Naive thymus-derived CD4-positive, alpha-beta T cell (primary cell): ENCODE results near the gene LRP2. TPM values are rescaled to one million over a fixed set of nuclear protein-coding genes. Genes with fewer than 3 reads are reported as not detected.
"Not testable (repeated sequence)": the region's sequence is repeated elsewhere in the genome, so short reads cannot be mapped to it uniquely, and the experiment has no call there.

Experiments
- ATAC-seq: fragments of 150-1000 bp; cut with Tn5 transposase; 2 replicates; pipeline ENCODE4 v1.10.0; 2021; ENCODE audit warnings: mild to moderate bottlenecking, moderate library complexity
- CTCF ChIA-PET: fragments of 350-600 bp; sonication (Branson Sonifier 250); formaldehyde crosslinking; loops from one replicate; lab custom pipeline; 2021; ENCODE audit warnings: antibody characterized with exemption; lab: Charles Lee
- POLR2A ChIA-PET: fragments of 350-600 bp; sonication (Branson Sonifier 250); formaldehyde crosslinking; loops from one replicate; lab custom pipeline; 2021; ENCODE audit warnings: antibody characterized with exemption, inconsistent platforms; lab: Charles Lee
- DNase-seq, 9 donors: peaks; one replicate each; pipeline versions ENCODE4 v3.0.0 to v3.0.0-alpha.2; 2020 to 2022; ENCODE audit warnings: mixed read lengths in 1 of 9
- H3K27ac ChIP-seq: one replicate; pipeline ENCODE4 v1.7.0; 2013; ENCODE audit warnings: mild to moderate bottlenecking, low read depth, low read length, moderate library complexity
- H3K27me3 ChIP-seq, 2 donors: one replicate each; pipeline ENCODE4 v1.7.0; 2013; ENCODE audit warnings: low read length in 2 of 2, mild to moderate bottlenecking in 2 of 2, moderate library complexity in 2 of 2; ENCODE audit not compliant: control insufficient read depth in 2 of 2, insufficient read depth in 2 of 2
- H3K36me3 ChIP-seq, 3 experiments: 1 replicate in 2 of 3; 2 replicates in 1 of 3; pipeline ENCODE4 v1.7.0; 2013; ENCODE audit warnings: low read length in 3 of 3, mild to moderate bottlenecking in 3 of 3, moderate library complexity in 1 of 3; ENCODE audit not compliant: insufficient read depth in 3 of 3, control insufficient read depth in 2 of 3
- H3K4me1 ChIP-seq, 2 donors: one replicate each; pipeline ENCODE4 v1.7.0; 2013; ENCODE audit warnings: low read length in 2 of 2, mild to moderate bottlenecking in 2 of 2, moderate library complexity in 1 of 2; ENCODE audit not compliant: control insufficient read depth in 2 of 2, insufficient read depth in 2 of 2
- H3K4me3 ChIP-seq: 2 replicates; pipeline ENCODE4 v1.7.0; 2013; ENCODE audit warnings: mild to moderate bottlenecking, low read length
- H3K9me3 ChIP-seq, 3 experiments: 1 replicate in 2 of 3; 2 replicates in 1 of 3; pipeline ENCODE4 v1.7.0; 2013; ENCODE audit warnings: low read length in 3 of 3; ENCODE audit not compliant: control insufficient read depth in 2 of 3
- H3K27ac Mint-ChIP-seq, 9 donors: one replicate each; pipeline ENCODE4 v1.8.0; 2020 to 2022; ENCODE audit warnings: mixed read lengths in 9 of 9, mild to moderate bottlenecking in 8 of 9, moderate library complexity in 5 of 9, inconsistent platforms in 2 of 9
- H3K27me3 Mint-ChIP-seq, 5 donors: one replicate each; pipeline ENCODE4 v1.8.0; 2021 to 2022; ENCODE audit warnings: mixed read lengths in 5 of 5, mild to moderate bottlenecking in 1 of 5
- H3K36me3 Mint-ChIP-seq, 5 donors: one replicate each; pipeline ENCODE4 v1.8.0; 2020 to 2022; ENCODE audit warnings: mixed read lengths in 5 of 5, mild to moderate bottlenecking in 3 of 5, inconsistent platforms in 1 of 5
- H3K4me1 Mint-ChIP-seq, 7 donors: one replicate each; pipeline ENCODE4 v1.8.0; 2020 to 2022; ENCODE audit warnings: mixed read lengths in 7 of 7, mild to moderate bottlenecking in 3 of 7, inconsistent platforms in 1 of 7
- H3K4me3 Mint-ChIP-seq, 10 donors: one replicate each; pipeline ENCODE4 v1.8.0; 2020 to 2022; ENCODE audit warnings: mild to moderate bottlenecking in 10 of 10, mixed read lengths in 10 of 10, moderate library complexity in 6 of 10, inconsistent platforms in 2 of 10
- H3K9me3 Mint-ChIP-seq, 11 donors: one replicate each; pipeline ENCODE4 v1.8.0; 2020 to 2022; ENCODE audit warnings: mixed read lengths in 11 of 11, mild to moderate bottlenecking in 4 of 11, inconsistent platforms in 1 of 11, moderate library complexity in 1 of 11
- intact Hi-C, 2 donors: fragments of 100-400 bp; cut with micrococcal nuclease; formaldehyde crosslinking; loops; one replicate each; pipeline ENCODE4 v1.15.1; 2023
- polyA plus RNA-seq, 2 donors: library from polyadenylated mRNA; unstranded; fragments of 300-500 nt; fragmentation: Illumina TruSeq; gene quantifications; one replicate each; pipeline ENCODE4 v1.2.3, GENCODE V29; 2021
- total RNA-seq, 6 experiments: library from RNA in 5 of 6; stranded (reverse) in 5 of 6; gene quantifications; 1 replicate in 5 of 6; 2 replicates in 1 of 6; pipeline ENCODE4 v1.2.3 and lab custom pipeline; 2021 to 2026

LRP2 gene
- total and polyA plus RNA-seq, 7 experiments from 2014 or later = 0.15 TPM; not detected in 6

- CTCF ChIA-PET = no interaction called here
Measured at GRCh38 chr2:169275696-169276444, 86.5 kb downstream of the LRP2 start.

DNA sequence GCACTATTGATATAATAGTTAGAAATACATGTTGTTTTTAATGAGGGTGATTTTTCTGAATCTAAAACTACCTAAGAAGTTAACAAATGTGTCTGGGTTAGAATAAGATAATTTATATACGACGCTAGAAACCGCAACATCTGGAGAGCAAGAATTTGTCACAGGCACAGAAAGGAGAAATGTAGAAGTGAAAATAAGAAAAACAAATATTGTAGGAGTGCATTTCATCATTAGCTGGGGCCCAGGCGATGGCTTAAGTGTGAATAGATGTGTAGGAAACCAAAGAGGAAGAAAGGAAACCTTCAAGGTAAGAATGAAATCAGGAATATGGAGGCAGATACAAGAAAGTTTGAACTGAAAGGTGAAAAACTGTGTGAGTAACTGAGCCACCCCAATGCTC, 90.3 kb downstream of the LRP2 start:
- Mint-ChIP-seq H3K27ac (no peak overlapping the region), H3K36me3 (no peaks in the 10 kb centered on the region), H3K27me3 (peaks cover 4 to 26% (median 11%) of the 10 kb centered on the region in 5 donors), H3K9me3 (peaks cover 0 to 7% (median 2%) of the 10 kb centered on the region in 11 donors), H3K4me1 (no peaks in the 10 kb centered on the region), H3K4me3 (no peak overlapping the region)
- ATAC-seq (no peak), DNase-seq (no peak)
- no peaks in the 10 kb centered on the region for H3K27me3 ChIP-seq
- ChIA-PET POLR2A (no interaction called here), CTCF (no interaction called here)
- no peaks in the 10 kb centered on the region for H3K36me3 ChIP-seq
- intact Hi-C loops = no loop called here
- H3K4me1 ChIP-seq = no peaks in the 10 kb centered on the region
- no peak overlapping the region for H3K4me3 ChIP-seq
- no peak overlapping the region for H3K27ac ChIP-seq
- H3K9me3 ChIP-seq = no peaks in the 10 kb centered on the region

More at GRCh38 chr2:169275696-169276444, 86.5 kb downstream of the LRP2 start:
- Histone ChIP-seq H3K4me3 (no peak overlapping the region), H3K27ac (no peak overlapping the region), H3K4me1 (no peaks in the 10 kb centered on the region), H3K9me3 (no peaks in the 10 kb centered on the region), H3K36me3 (no peaks in the 10 kb centered on the region), H3K27me3 (no peaks in the 10 kb centered on the region)
- POLR2A ChIA-PET = no interaction called here
- no peak overlapping the region for H3K4me3 Mint-ChIP-seq
- no peak for DNase-seq
- no peak for ATAC-seq
- H3K27me3 Mint-ChIP-seq = peaks cover 0 to 21% (median 17%) of the 10 kb centered on the region in 5 donors
- no peak overlapping the region for H3K27ac Mint-ChIP-seq
- H3K9me3 Mint-ChIP-seq = peaks cover 0 to under 1% (median 0%) of the 10 kb centered on the region in 11 donors
- no peaks in the 10 kb centered on the region for H3K4me1 Mint-ChIP-seq
- intact Hi-C loops = loop anchor here in 1 of 2 donors (1.0 kb wide), 1 partner anchor 167 kb away; no protein-coding TSS in a partner anchor
- H3K36me3 Mint-ChIP-seq = no peaks in the 10 kb centered on the region

GRCh38 chr2:169270574-169270973, 91.8 kb downstream of the LRP2 start:
- H3K36me3 ChIP-seq, H3K27ac Mint-ChIP-seq, H3K4me3 ChIP-seq, H3K4me1 ChIP-seq, H3K9me3 ChIP-seq, intact Hi-C loops, POLR2A ChIA-PET, H3K27me3 ChIP-seq, H3K9me3 Mint-ChIP-seq, H3K27ac ChIP-seq, H3K36me3 Mint-ChIP-seq, CTCF ChIA-PET, DNase-seq, ATAC-seq, H3K4me3 Mint-ChIP-seq, H3K4me1 Mint-ChIP-seq: not testable (repeated sequence)
- peaks cover 4 to 22% (median 13%) of the 10 kb centered on the region in 5 donors for H3K27me3 Mint-ChIP-seq

- POLR2A ChIA-PET = no interaction called here
- H3K9me3 ChIP-seq = no peaks in the 10 kb centered on the region
- Mint-ChIP-seq H3K4me3 (no peak overlapping the region), H3K9me3 (peaks cover 0 to 9% (median 2%) of the 10 kb centered on the region in 11 donors), H3K36me3 (no peaks in the 10 kb centered on the region), H3K4me1 (no peaks in the 10 kb centered on the region), H3K27ac (no peak overlapping the region), H3K27me3 (peaks cover 0 to 26% (median 14%) of the 10 kb centered on the region in 5 donors)
- no peaks in the 10 kb centered on the region for H3K36me3 ChIP-seq
- DNase-seq (no peak), ATAC-seq (no peak)
- H3K27ac ChIP-seq = no peak overlapping the region
- intact Hi-C loops = no loop called here
- no peak overlapping the region for H3K4me3 ChIP-seq
- no peaks in the 10 kb centered on the region for H3K4me1 ChIP-seq
- CTCF ChIA-PET = interaction anchor here (0.5 to 0.6 kb wide), 2 partner anchors 18 to 174 kb away, joined by 3 to 4 read pairs; no protein-coding TSS in a partner anchor
- no peaks in the 10 kb centered on the region for H3K27me3 ChIP-seq
Measured at GRCh38 chr2:169265591-169265990, 96.7 kb downstream of the LRP2 start.

DNA sequence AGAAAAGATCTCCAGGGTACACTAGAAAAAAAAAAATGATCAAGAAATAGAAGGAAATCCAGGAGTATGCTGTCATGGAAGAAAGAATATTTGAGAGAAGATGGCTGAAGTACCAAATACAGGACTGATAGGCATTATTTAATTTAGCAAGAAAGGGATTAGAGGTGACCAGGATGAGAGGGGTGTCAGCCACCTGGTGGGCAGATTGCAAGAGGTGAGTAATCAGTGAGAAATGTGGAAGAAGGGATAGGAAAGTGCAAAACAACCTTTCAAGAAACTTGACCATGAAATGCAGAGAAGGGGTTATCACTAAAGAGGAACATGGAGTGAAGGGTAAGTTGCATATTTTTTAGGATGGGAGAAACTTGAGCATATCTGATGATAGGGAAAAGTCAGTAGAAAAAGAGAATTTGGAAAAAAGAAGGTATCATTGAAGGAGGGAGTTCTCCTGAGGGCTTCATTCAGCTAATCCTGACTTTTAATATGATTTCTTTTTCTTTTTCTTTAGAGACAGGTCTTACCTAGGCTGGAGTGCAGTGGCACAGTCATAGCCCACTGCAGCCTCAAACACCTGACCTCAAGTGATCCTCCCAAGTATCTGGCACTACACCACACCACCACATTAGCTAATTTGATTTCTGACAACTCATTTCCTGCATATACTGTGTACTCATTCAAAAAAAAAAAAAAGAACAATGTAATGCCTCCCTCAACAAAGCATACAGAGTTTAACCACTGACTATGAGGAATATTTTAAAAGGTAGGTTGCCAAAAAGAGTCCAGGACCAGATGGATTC, 101.3 kb downstream of the LRP2 start:
- intact Hi-C loops = no loop called here
- Mint-ChIP-seq H3K36me3 (no peaks in the 10 kb centered on the region), H3K27ac (no peak overlapping the region), H3K4me1 (no peaks in the 10 kb centered on the region), H3K9me3 (peaks cover 0 to 5% (median 2%) of the 10 kb centered on the region in 11 donors), H3K27me3 (peaks cover 2 to 45% (median 14%) of the 10 kb centered on the region in 5 donors), H3K4me3 (no peak overlapping the region)
- DNase-seq = no peak
- POLR2A ChIA-PET = no interaction called here
- Histone ChIP-seq H3K4me3 (no peak overlapping the region), H3K27me3 (no peaks in the 10 kb centered on the region), H3K36me3 (no peaks in the 10 kb centered on the region), H3K4me1 (no peaks in the 10 kb centered on the region), H3K9me3 (no peaks in the 10 kb centered on the region), H3K27ac (no peak overlapping the region)
- CTCF ChIA-PET = no interaction called here
- no peak for ATAC-seq

- Mint-ChIP-seq H3K9me3 (peaks cover 0 to 5% (median 2%) of the 10 kb centered on the region in 11 donors), H3K4me1 (no peaks in the 10 kb centered on the region), H3K27ac (no peak overlapping the region), H3K4me3 (no peak overlapping the region), H3K27me3 (peaks cover 2 to 41% (median 14%) of the 10 kb centered on the region in 5 donors), H3K36me3 (no peaks in the 10 kb centered on the region)
- ChIA-PET POLR2A (no interaction called here), CTCF (no interaction called here)
- Histone ChIP-seq H3K4me3 (no peak overlapping the region), H3K36me3 (no peaks in the 10 kb centered on the region), H3K27me3 (no peaks in the 10 kb centered on the region), H3K9me3 (no peaks in the 10 kb centered on the region), H3K4me1 (no peaks in the 10 kb centered on the region), H3K27ac (no peak overlapping the region)
- DNase-seq (no peak), ATAC-seq (no peak)
- intact Hi-C loops = no loop called here
Measured at GRCh38 chr2:169260246-169260645, 102.1 kb downstream of the LRP2 start.
